GM21423 (cell line): ENCODE measurements around the gene ACOT4.
"Not testable (repeated sequence)": the region's sequence is repeated elsewhere in the genome, so short reads cannot be mapped to it uniquely, and the experiment has no call there.

ENCODE experiments used
- ATAC-seq: cut with Tn5 transposase; IDR thresholded peaks from one replicate; pipeline ENCODE4 v1.9.1; 2021; ENCODE audit warnings: mild to moderate bottlenecking, moderate library complexity; ENCODE audit not compliant: unreplicated experiment

Gene ACOT4

GRCh38 chr14:73576391-73576790 is 15.3 kb upstream of the ACOT4 start:
- no peak for ATAC-seq

DNA sequence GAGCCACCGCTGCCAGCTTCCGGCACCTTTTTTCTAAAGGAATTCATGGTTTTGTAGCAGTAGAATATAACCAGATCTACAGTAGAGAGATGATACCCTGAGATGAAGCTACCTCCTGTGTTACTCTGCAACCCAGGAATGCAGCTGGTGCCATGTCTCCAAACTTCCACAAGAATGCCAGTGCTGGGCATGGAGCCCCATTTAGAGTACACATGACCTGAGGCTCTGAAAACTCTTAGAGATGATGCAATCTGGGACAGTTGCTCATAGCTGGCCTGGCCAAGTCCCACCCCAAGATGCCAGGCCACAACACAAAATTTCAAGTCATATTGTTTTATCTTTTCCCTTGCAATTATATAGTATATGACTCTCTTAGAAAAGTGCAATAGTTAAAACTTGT is 14.5 kb upstream of the ACOT4 start:
- ATAC-seq = not testable (repeated sequence)

DNA sequence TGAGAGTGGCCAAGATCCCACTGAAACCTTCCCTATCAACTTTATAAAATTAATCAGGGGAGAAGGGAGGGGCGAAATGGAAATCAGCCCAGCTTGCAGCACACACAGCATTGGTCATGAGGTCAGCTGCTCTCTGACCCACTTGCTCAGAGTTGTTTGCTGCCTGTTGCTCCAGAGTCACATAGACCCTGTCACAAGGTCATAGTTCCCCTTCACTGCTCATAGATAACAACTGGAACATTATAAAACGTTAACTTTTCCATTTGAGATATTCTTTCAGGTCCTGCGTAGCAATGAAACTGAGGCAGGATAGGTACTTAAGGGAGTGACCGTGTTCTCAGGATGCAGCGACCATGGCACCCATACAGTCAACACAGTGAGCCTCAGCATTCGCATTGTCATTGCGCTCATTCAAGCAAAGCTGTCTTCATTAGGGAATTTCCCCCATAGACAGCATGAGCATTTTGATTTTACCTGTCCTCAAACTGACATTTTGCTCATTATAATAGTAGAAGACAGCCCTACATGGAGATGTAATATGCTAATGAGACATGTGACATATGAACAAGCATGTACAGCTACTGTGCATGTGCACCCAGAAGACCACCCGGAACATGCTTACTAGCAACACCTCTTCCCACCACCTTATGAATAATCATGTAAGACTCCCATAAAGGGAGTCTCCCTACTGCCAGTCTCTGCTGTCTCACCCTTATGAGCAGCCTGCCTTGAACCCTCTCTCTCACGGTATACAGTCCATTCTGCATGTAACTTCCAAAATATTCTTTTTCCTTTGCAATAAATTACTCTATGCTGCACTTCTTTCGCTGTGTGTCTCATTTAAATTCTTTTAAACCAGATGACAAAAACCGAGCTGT is 9.3 kb upstream of the ACOT4 start:
- ATAC-seq = not testable (repeated sequence)

DNA sequence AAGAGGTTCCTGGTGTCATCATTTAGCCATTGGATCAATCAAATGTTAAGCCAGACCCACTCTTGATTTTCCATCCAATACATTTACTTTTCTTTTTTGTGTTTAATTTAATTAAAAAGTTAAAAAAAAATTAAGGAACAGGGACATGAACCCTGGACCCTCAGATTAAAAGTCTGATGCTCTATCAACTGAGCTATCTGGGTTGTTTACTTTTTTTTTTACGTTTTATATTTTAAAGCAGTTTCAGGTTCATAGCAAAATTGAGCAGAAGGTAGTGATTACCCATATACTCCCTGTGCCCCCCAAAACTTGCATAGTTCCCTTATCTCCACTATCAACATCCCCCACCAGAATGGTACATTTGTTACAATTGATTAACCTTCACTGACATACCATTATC is 3.0 kb upstream of the ACOT4 start:
- no peak for ATAC-seq

DNA sequence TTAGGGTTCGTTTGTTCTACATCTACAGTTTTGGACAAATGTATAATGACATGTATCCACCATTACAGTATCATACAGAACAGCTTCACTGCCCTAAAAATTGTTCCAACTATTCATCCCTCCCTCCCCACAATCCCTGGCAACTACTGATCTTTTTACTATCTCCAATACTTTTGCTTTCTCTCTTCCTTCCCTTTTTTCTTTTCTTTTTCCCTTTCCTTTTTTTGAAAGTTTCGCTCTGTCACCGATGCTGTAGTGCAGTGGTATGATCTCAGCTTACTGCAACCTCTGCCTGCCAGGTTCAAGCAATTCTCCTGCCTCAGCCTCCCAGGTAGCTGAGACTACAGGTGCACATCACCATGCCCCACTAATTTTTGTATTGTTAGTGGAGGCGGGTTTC is 2.6 kb upstream of the ACOT4 start:
- ATAC-seq = no peak

DNA sequence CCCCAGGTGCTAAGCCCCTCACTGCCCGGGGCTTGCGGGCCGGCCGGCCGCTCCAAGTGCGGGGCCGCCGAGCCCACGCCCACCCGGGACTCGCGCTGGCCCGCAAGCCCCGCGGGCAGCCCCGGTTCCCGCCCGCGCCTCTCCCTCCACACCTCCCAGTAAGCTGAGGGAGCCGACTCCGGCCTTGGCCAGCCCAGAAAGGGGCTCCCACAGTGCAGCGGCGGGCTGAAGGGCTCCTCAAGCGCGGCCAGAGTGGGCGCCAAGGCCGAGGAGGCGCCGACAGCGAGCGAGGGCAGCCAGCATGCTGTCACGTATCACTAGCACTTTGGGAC is 1.0 kb upstream of the ACOT4 start:
- not testable (repeated sequence) for ATAC-seq

GRCh38 chr14:73594491-73594890 is 2.8 kb downstream of the ACOT4 start:
- no peak for ATAC-seq

DNA sequence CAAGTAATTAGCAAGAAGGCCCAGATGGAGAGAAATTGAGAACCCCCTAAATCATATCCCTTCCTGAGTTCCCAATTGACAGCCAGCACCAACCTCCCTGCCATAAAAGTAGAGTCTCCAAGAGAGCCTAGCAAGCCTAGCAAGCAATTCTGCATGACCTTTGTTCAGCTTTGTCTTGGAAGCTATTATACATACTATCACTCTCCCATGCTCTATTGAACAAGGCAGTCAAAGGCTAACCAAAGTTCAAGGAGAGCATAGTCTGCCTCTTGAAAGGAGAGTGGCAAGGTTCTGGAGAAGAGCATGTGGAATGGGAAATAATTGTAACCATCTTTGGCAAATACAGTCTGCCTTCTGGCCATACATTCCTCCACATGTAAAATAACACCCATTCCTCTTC is 7.8 kb downstream of the ACOT4 start:
- no peak for ATAC-seq

DNA sequence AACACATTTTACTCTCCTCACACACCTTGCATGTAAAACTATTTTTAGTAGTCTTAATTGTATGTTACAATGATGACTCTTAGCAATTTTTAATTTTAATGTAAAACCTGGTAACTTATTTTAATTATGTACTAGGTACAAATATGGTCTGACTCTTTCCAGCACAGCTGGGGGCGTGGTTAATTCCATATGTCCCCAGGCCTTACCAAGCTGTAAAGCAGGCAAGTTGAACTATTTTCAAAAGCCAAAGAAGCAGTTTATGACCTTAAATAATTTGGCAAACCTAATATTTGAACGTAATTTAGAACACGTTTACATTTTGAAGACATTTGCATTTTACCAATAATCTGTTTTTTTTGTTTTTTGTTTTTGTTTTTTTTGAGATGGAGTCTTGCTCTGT is 11.3 kb downstream of the ACOT4 start:
- ATAC-seq = no peak

- ATAC-seq = no peak
These were observed 14.6 kb downstream of the ACOT4 start for GRCh38 chr14:73606271-73606670.

DNA sequence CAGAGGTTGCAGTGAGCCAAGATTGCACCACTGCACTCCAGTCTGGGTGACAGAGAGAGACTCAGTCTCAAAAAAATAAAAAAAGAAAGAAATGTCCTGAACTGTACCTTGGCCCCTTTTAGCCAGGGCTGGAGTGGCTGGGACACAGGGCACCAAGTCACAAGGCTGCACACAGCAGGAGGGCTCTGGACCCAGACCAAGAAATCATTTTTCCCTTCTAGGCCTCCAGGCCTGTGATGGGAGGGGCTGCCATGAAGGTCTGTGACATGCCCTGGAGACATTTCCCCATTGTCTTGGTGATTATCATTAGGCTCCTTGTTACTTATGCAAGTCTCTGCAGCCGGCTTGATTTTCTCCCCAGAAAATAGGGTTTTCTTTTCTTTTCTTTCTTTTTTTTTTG is 15.6 kb downstream of the ACOT4 start:
- ATAC-seq = no peak

GRCh38 chr14:73610687-73611086 is 19.0 kb downstream of the ACOT4 start:
- ATAC-seq = no peak

GRCh38 chr14:73612339-73613045 is 20.8 kb downstream of the ACOT4 start, which contains the start of gene ACOT6:
TSS of gene ACOT6 (plus strand) at chr14:73612517. CDS start at chr14:73612572, 55 bp downstream.
- peak; percentile 73 for ATAC-seq

GRCh38 chr14:73613046-73613383 is 21.3 kb downstream of the ACOT4 start:
- ATAC-seq = no peak

DNA sequence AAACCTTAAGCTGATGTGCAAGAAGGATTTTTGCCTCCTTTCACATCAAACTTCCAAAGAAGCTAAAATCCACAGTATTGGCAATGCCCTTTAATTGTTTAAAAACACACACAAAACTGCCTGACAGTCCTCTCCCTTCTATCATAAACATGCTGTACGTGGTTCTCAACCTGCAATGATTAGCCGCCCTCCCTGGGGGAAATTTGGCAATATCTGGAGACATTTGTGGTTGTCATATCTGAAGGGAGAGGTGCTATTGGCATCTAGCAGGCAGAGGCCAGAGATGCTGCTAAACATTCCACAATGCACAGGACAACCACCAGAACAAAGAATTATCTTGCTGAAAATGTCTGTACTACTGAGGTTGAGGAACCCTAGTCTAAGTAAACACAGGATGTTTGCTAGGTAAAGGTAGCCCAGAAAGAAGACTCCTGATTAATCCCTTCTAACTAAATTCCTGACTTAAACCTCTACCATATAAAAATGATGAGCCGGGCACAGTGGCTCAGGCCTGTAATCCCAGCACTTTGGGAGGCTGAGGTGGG is 21.8 kb downstream of the ACOT4 start:
- no peak for ATAC-seq

DNA sequence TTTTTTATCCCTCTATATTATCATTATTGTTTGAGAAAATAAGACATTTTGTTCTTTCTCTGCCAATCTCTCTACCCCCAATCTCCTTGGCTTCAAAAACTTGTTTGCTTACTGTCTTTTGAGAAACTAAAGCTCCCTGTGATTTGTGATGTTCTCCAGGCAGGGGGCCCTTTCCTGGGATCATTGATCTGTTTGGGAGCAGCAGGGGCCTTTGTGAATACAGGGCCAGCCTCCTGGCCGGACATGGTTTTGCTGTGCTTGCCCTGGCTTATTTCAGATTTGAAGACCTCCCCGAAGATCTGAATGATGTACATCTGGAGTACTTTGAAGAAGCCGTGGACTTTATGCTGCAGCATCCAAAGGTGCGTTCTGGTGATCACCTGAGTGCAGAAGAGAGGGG is 25.2 kb downstream of the ACOT4 start:
- ATAC-seq = no peak

DNA sequence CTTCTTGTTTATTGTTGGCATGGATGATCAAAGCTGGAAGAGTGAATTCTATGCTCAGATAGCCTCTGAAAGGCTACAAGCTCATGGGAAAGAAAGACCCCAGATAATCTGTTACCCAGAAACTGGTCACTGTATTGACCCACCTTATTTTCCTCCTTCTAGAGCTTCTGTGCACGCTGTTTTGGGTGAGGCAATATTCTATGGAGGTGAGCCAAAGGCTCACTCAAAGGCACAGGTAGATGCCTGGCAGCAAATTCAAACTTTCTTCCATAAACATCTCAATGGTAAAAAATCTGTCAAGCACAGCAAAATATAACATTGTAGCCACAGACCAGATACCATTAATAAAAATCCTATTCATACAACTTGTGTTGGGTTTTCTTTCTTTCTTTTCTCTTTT is 27.9 kb downstream of the ACOT4 start:
- no peak for ATAC-seq

- no peak for ATAC-seq
These were observed 28.6 kb downstream of the ACOT4 start for GRCh38 chr14:73620268-73620667.

GRCh38 chr14:73623504-73624054 is 31.9 kb downstream of the ACOT4 start:
- no peak for ATAC-seq

- ATAC-seq = no peak
These were observed 34.0 kb downstream of the ACOT4 start for GRCh38 chr14:73625706-73626105.

- ATAC-seq = no peak
These were observed 35.5 kb downstream of the ACOT4 start for GRCh38 chr14:73627151-73627558.
